Hematopoietic multipotent progenitor cell (in vitro differentiated cells): ENCODE data around the gene ABCB9. TPM values are rescaled to one million over a fixed set of nuclear protein-coding genes. Genes with fewer than 3 reads are reported as not detected.

Source experiments
- DNase-seq, 3 donors: peaks; one replicate each; pipeline ENCODE4 v3.0.0-alpha.2; 2011 to 2015; ENCODE audit warnings: low read depth in 2 of 3, low spot score in 2 of 3
- total RNA-seq: library from RNA; depleted of rRNA; stranded (reverse); fragments of >200 nt; gene quantifications from one replicate; pipeline ENCODE4 v1.2.3, GENCODE V29; 2012

Gene ABCB9
- total RNA-seq, 1 donor: 9.2 TPM

DNA sequence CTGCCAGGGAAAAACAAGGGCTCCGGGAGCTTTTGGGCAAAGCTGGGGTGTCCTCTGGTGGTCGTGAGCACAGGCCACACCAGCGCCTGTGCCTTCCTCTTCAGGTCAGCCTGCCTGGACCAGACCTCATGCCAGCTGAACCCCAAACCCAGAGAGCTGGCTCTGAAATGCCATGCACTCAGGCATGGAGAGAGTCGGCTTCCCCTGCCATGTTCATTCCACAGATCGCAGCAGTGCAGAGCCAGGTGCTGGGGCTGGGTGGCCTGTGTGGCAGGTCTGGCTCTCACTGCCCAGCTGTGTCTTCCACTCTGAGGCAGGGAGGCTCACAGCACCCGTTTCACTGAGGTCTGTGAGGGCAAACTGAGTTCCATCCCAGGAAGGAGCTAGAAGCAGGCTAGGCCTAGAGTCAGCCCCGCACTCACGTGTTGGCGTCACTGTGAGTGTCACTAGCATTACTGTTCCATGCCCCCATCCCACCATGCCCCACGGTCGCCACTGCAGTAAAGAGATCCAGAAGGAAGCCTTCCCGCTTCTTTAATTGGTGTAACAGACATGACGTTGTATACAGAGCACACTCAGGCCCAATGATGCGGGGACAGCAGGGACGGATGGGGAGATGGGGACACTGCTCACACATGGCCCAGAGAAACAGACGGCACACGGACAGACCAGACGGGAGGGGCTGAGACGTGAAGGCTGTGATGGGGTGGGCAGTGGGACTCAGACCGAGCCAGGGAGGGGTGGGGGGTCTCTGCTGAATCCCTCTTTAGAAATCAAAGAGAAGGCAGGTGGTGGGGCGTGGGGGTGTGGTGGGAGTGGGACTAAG lies 16.9 kb upstream of the ABCB9 start:
- no peak for DNase-seq

DNA sequence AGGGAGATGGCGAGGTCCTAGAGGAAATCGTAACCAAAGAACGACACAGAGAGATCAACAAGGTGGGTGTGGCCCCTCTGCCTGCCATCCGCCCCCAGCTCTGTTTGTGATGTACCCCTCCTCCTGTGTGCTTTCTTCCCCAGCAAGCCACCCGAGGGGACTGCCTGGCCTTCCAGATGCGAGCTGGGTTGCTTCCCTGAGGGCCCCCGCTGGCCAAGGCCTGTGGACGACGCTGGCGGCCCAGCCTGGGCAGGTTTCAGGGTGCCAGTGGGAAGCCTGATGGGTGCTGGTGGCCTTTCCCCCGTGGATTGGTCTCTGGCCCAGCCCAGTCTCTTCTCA lies 16.2 kb upstream of the ABCB9 start:
- DNase-seq: no peak

DNA sequence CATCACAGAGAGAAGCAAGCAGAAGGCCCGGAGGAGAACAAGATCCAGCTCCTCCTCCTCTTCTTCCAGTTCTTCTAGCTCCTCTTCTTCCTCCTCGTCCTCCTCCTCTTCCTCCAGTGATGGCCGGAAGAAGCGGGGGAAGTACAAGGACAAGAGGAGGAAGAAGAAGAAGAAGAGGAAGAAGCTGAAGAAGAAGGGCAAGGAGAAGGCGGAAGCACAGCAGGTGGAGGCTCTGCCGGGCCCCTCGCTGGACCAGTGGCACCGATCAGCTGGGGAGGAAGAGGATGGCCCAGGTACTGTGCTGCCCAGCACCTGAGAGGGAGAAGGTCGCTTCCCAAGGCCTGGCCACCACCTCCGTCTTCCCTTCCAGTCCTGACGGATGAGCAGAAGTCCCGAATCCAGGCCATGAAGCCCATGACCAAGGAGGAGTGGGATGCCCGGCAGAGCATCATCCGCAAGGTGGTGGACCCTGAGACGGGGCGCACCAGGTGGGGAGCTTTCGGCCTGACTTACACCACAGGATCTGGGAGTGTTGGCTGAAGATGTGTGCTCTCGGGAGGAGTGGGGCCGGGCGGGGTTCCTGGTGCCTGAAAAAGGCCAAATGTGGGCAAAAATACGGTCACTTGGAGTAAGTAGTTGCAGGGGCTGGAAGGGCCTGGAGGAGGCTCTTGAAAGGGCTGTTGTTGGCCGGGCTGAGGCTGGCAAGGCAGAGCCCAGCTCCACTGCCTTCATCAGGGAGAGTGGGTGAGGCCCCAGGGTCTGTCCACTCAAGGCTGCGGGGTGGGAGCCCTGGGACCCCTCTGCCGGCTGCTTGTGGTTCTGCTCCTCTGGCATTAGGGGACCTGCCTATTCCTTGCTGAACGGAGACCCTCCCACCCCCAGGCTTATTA lies 15.6 kb upstream of the ABCB9 start:
- DNase-seq: no peak

DNA sequence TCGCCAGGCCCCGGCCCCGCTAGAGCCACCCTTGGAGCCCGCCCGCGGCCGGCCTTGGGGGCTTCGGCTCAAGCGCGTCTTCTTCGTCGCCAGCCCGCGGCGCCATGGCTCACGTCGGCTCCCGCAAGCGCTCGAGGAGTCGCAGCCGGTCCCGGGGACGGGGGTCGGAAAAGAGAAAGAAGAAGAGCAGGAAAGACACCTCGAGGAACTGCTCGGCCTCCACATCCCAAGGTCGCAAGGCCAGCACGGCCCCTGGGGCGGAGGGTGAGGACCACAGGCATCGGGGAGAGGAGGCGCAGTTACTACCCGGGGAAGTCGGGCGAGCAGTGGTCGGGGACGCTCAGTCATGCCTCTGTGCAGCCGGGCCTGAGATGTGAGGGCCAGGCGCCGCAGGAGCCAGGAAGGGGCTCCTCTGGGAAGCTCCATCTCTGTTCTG lies 14.8 kb upstream of the ABCB9 start:
- DNase-seq: no peak

DNA sequence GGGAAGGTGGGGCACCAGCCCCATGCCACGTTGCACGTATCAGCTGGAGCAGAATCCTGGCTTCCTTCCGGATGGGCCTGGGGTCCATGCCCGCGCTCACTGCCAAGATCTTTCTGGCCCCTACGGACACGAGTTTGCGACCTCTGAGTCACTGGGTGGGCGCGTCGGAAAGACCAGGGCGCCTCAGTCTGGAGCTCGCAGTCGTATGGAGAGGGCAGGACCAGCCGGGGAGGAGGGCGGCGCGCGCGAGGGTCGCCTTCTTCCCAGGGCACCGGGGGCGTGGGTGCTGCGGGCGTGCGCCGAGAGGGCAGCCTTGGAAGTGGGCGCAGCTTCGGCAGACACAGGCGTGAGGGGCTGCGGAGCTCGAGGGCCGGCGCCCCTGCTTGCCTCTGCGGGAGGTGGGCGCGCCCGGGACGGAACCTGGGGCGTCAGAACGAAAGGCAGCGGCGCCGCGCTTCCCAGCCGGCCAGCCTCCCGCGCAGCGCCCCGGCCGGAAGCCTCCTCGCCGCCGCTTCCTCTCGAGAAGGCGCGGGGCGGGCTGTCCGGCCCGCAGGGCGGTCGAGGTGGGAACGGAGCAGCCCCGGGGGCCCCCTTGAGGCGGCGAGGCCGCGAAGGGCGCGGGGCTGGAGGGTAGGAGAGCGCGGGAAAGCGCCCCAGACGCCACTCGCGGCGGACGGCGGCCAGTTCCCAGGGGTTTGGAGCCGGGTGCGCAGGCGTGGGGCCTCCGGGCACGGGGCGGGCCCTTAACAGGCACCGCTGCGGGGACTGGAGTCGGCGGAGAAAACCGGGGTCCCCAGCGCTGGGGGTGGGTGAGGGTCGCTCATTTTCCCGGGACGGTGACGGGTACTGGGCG lies 14.1 kb upstream of the ABCB9 start, which contains the start of gene ARL6IP4:
ARL6IP4 (plus strand) TSS at position 499 of the 853 bp plus-strand sequence. CDS start 459 bp downstream, outside the sequence.
- peak; percentile 39 to 67 (median 62) for DNase-seq

DNA sequence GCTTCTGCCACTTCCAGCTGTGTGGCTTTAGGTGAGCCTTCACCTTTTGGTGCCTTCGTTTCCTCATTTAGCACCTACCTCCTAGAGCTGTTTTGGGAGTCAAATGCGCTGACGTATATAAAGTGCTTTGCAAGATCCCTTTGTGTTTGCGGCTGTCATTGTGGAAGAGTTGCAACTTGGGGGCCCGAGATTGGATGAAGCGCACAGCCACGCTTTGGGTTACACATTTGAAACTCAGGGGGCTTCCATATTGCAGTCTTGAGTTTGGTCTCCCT lies 13.6 kb upstream of the ABCB9 start:
- no peak for DNase-seq

DNA sequence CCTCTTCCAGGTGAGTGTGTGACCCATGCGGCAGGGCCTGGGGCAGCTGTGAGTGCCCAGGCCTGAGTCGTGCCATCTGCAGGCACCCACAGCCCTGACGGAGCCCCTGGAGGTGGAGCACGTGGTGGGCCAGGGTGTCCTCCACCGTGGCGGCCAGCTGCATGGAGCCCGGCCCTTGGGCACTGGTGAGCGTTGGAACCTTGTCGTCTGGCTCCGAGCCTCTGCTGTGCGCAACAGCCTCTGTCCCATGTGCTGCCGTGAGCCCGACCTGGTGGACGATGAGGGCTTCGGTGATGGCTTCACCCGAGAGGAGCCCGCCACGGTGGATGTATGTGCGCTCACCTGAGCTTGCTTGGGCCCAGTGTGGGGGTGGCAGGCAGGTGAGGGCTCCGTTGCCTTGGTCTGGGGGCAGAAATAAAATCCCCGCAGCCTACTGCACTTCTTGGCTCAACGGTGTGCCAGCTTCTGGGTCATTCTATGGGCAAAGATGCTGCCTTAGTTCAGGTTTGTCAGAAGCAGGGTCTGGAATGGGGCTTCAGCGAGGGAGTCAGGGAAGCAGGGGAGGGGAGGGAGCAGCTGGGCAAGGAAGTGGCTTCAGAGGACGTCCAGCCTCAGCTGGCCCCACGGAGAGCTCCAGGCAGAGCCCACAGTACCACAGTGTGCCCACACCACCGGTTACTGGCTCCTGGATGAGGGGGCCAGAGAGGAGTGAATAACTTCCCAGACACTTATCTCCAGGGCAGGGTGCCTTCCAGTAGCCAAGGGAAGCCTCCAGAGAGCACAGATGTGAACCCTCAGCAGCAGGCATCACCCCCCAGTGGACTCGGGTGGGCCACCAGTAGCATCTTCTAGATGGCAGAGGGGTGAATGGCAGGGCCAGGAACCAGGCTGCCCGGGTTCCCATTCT lies 13.0 kb upstream of the ABCB9 start:
- DNase-seq: no peak

DNA sequence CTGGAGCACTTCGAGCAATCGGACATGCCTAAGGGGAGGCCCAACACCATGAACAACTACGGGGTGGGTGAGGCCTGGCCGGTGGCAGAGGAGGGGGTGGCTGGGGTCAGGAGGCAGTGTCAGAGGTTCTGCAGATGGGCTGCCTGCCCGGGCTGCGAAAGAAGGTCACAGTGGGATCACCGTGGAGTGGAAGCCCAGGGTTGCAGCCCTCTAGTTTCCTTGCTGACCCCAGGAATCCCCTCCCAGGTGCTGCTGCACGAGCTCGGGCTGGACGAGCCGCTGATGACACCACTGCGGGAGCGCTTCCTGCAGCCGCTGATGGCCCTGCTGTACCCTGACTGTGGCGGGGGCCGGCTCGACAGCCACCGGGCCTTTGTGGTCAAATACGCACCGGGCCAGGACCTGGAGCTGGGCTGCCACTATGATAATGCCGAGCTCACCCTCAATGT lies 12.3 kb upstream of the ABCB9 start:
- DNase-seq: no peak

DNA sequence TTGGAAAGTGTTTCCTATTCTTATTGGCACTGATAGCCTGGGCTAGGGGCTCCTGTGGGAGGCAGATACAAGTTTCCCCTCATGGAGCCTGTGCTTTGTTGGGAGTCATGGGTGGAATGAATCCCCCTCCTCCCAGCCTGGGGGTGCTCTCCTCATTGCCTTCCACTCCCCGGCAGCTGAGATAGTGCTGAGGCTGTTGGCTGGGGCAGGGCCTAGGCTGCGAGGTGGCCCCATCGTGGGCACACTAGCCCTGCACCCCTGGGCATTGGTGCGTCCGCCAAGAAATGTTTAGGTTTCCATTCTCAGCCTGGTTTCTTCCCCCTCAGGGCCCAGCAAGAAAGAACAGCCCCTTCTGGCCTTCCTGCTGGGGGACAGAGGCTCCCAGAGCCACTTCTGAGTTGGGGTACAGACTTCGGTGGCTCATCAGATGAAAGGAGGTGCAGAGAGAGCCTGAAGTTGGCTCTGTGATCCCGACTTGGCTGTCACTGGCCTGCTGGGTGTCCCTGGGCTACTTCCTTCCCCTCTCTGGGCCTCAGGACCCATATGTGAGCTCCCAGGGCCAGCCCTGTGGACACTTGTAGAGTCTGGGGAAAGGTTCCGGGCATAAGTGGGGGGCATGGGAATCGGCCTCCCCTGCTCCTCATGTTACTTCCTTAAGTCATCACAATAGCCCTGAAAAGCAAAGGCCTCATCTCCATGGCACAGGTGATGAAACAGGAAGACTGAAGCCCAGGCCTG lies 11.6 kb upstream of the ABCB9 start:
- DNase-seq: no peak

DNA sequence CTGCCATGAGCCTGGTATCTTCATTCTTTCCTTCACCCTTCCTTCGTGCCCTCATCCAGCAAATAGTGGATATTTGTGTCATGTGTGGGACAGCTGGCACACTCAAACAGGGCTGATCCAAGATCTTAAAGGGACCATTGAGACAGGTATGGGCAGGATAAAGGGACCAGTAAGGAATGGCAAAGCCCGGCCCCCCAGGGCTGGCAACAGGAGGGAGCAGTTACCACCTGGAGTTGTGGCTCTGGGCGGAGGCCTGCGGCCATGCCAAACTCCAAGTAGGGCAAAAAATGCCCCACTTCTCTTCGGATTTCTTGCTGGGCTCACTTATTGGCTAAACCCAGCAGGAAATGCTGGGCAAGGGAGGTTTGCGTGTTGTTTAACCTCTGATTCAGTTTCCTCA lies 10.9 kb upstream of the ABCB9 start:
- DNase-seq: no peak

DNA sequence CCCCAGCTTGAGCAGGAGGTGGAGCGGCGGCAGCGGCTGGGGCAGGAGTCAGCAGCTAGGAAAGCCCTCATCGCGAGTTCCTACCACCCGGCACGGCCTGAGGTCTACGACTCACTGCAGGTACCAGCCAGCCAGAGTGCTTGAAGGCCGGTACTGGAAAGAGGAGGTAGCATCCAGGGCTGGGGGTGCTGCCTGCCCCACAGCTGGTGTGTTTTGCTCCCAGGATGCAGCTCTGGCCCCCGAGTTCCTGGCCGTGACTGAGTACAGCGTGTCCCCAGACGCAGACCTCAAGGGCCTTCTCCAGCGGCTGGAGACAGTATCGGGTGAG lies 10.3 kb upstream of the ABCB9 start:
- no peak for DNase-seq

DNA sequence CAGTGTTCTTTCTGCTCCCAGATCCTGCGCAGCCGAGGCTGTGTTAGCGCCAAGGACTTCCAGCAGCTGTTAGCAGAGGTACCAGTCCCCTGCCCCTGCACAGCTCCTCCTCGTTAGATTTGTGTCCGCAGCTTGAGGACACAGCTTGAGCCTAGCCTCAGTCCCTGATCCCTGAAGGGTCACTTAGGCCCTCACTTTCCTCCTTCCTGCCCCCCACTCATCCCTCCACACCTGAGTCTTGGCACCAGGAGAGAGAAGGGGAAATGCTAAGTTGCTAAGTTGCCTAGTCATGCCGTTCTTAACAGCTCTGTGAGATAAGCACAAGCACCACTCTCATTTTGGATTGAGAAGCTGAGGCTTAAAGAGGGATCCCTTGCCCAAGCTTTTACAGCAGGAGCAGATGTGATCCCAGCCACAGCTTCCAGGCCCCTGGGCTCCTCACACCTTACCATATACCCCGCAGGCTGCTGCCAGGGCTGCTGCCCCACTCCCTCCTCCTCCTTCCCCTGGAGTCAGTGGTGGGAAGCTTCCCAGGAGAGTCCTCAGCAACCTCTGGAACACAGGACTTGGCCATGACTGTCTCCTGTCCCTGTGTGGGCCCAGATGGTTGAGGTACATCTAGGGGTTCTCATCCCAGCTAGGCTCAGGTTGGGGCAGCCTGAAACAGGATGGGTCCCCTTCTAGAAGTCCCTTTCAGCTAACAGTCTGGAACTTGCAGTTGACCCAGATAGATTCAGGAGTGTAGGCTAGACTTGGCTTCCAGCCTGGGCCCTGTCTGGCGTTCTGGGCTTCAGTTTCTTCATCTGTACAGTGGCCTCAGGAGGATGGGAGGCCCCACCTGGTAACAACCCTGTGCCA lies 9.8 kb upstream of the ABCB9 start:
- peak in 1 of 3 donors; percentile 33 for DNase-seq

DNA sequence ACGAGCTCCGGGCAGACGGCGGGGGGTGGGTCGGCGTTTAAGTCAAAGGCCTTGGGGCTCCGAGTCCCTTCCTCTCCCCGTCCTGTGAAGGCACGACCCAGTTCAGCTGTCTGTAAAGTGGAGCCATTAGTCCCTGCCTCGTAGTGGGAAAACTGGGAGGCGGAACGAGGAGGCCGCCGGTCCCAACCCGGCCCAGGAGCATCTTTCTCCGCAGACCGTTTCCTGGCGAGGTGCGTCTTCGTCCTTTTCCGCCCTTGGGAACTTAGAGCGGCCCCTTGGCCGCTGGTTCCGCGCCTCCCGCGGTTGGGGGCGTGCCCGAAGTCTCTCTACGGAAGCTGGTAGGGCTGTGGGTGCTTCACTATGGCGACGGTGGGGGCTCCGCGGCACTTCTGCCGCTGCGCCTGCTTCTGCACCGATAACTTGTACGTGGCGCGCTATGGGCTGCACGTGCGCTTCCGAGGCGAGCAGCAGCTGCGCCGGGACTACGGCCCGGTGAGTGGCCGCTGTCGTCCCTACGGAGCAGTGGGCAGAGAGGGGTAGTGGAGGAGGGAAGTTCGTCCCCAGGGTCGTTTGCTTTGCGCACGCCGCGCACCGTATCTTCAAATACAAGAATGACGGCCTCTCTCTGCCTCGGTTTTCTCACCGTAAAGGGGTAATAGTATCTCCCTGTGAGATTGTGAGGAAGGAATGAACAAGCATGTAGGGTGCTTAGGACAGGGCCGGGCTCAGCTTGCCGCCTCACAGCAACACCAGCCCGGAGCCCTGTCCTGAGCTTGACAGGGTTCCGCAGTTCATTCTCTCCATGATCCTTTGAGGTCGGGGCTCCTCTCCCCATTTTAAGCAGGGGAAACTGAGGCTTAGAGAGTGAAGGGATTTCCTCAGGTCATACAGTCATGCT lies 8.9 kb upstream of the ABCB9 start, which contains the start of gene OGFOD2:
OGFOD2 (plus strand) TSS at position 353 of the 898 bp plus-strand sequence; CDS start at position 361, 8 bp downstream.
- peak; percentile 84 to 97 (median 93) for DNase-seq

DNA sequence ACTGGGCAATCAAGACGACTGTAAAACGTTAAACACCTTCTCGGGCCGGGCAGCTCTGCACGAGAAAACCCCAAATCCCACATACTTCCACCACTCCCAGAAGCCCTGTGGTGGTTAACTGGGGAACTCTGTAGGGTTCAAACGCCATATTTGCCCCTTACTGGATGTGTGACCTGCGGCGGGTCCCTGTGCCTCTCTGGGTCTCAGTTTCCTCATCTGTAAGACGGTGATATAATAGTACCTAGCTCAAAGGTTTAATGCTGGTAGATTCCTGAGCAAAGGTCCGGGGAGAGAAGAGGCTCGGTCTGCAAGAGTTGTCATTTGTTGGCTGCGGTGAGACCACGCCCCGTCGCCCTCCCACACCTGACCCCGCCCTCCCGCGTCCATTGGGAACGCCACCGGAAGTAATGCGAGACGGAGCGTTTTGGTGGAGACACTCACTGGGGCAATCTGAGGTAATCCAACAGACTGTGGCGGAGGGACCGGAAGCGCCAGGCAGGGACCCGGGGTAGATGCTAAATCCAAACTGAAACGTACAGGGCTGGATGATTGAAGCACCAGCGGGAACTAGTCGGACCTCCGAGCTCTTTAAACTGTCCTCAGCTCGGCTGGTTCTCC lies 8.1 kb upstream of the ABCB9 start:
- DNase-seq: peak; percentile 92 to 99 (median 98)

DNA sequence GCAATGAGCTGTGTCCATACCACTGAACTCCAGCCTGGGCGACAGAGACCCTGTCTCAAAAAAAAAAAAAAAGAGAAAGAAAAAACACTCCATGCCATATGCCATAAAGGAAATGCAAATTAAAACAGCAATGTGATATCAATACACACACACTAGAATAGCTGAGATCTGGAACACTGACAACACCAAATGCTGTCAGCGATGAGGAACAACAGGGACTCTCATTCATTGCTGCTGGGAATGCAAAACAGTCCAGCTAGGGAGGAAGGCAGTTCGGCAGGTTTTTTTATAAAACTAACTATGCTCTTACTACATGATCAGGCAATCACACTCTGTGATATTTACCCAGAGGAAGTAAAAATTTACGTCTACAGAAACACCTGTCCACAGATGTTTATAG lies 3.4 kb upstream of the ABCB9 start:
- no peak for DNase-seq

DNA sequence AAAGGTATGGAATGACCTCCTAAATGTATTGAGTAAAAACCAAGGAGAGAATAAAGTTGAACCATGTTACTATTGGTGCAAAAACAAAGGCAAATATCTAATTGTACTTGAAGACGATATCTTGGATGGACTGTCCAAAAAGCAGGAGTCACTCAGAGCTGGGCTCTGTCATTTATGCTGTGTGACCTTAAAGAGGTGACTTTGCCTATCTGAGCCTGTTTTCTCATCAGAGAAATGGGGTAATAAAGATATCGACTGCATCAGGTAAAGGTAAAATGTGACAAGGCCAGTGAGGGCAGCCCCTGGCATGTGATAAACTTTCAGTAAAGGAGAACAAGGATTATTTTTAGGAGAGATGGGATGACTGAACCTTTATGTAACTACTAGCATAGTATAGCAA lies 1.8 kb upstream of the ABCB9 start:
- no peak for DNase-seq
